ENCODE results near the gene ZNF565. TPM values are rescaled to one million over a fixed set of nuclear protein-coding genes. Genes with fewer than 3 reads are reported as not detected.

ZNF565 gene
- total RNA-seq, 1 donor from 2014 or later: 3.9 TPM

- Histone ChIP-seq H3K4me3 (peak overlapping the region; percentile 82 to 88), H3K27me3 (no peaks in the 10 kb centered on the region), H3K4me1 (peaks cover 34% of the 10 kb centered on the region), H3K9me3 (no peaks in the 10 kb centered on the region), H3K27ac (peak overlapping the region; percentile 98), H3K36me3 (peaks cover 0 to 36% of the 10 kb centered on the region in 2 donors)
- TF ChIP-seq POLR2A (IDR thresholded peaks at IDR 0.05) (peak in 1 of 2 donors; percentile 73), POLR2AphosphoS5 (IDR thresholded peaks at IDR 0.05; ENCODE audit: insufficient read depth in 1 of 2, low read depth in 1 of 2) (peak in 1 of 2 donors; percentile 45), CTCF (IDR thresholded peaks at IDR 0.05) (no peak)
- intact Hi-C loops (cut with DNase I): loop anchor here (10.0 kb wide), 1 partner anchor 1466 kb away; the partner anchor contains the start of genes SCGB2B2 and ZNF302
- DNase-seq (ENCODE audit: extremely low spot score in 2 of 2): peak in 1 of 2 donors; percentile 94
Observed at GRCh38 chr19:36141039-36141927, 73.2 kb downstream of the ZNF565 start.

- TF ChIP-seq POLR2AphosphoS5 (IDR thresholded peaks at IDR 0.05; ENCODE audit: insufficient read depth in 1 of 2, low read depth in 1 of 2) (peak in 1 of 2 donors; percentile 12), CTCF (IDR thresholded peaks at IDR 0.05) (no peak)
- peak overlapping the region; percentile 98 for H3K27ac ChIP-seq
- no peaks in the 10 kb centered on the region for H3K9me3 ChIP-seq
- intact Hi-C loops (cut with DNase I): loop anchor here (10.0 kb wide), 1 partner anchor 1466 kb away; the partner anchor contains the start of genes SCGB2B2 and ZNF302
- H3K27me3 ChIP-seq: no peaks in the 10 kb centered on the region
- no peak for DNase-seq (ENCODE audit: extremely low spot score in 2 of 2)
- peaks cover 0 to 28% of the 10 kb centered on the region in 2 donors for H3K36me3 ChIP-seq
- peaks cover 34% of the 10 kb centered on the region for H3K4me1 ChIP-seq
- H3K4me3 ChIP-seq: peak overlapping the region; percentile 82 to 88
Observed at GRCh38 chr19:36140304-36141038, 74.0 kb downstream of the ZNF565 start.

GRCh38 chr19:36139473-36140303, 74.8 kb downstream of the ZNF565 start, which contains the start of gene CAPNS1:
CAPNS1 (plus strand) TSS chr19:36140066; CDS start chr19:36141012, 946 bp downstream.
- Histone ChIP-seq H3K4me3 (peak within 1 kb of the TSS; percentile 82 to 88), H3K36me3 (peaks cover 0 to 21% of the 10 kb centered on the region in 2 donors), H3K4me1 (peaks cover 34% of the 10 kb centered on the region), H3K27ac (peak within 1 kb of the TSS; percentile 98), H3K27me3 (no peaks in the 10 kb centered on the region), H3K9me3 (no peaks in the 10 kb centered on the region)
- DNase-seq (ENCODE audit: extremely low spot score in 2 of 2): peak in 1 of 2 donors; percentile 94
- TF ChIP-seq CTCF (IDR thresholded peaks at IDR 0.05) (peak in 1 of 3 experiments; percentile 18), POLR2A (IDR thresholded peaks at IDR 0.05) (peak; percentile 60 to 96), POLR2AphosphoS5 (IDR thresholded peaks at IDR 0.05; ENCODE audit: insufficient read depth in 1 of 2, low read depth in 1 of 2) (peak; percentile 91 to 98)
- intact Hi-C loops (cut with DNase I): loop anchor here (10.0 kb wide), 1 partner anchor 1465 kb away; the partner anchor contains the start of genes SCGB2B2 and ZNF302

- Histone ChIP-seq H3K4me1 (peaks cover 34% of the 10 kb centered on the region), H3K27me3 (no peaks in the 10 kb centered on the region), H3K4me3 (peak overlapping the region; percentile 82 to 88), H3K36me3 (peaks cover 0 to 15% of the 10 kb centered on the region in 2 donors), H3K9me3 (no peaks in the 10 kb centered on the region), H3K27ac (peak overlapping the region; percentile 98)
- intact Hi-C loops (cut with DNase I): no loop called here
- no peak for TF ChIP-seq POLR2A (IDR thresholded peaks at IDR 0.05)
- no peak for TF ChIP-seq POLR2AphosphoS5 (IDR thresholded peaks at IDR 0.05; ENCODE audit: insufficient read depth in 1 of 2, low read depth in 1 of 2)
- TF ChIP-seq CTCF (IDR thresholded peaks at IDR 0.05): no peak
- no peak for DNase-seq (ENCODE audit: extremely low spot score in 2 of 2)
Observed at GRCh38 chr19:36139120-36139472, 75.4 kb downstream of the ZNF565 start.
